Colonic mucosa (tissue), 4 donors: ENCODE measurements around the gene AP3S2. TPM values are rescaled to one million over a fixed set of nuclear protein-coding genes. Genes with fewer than 3 reads are reported as not detected.

Source experiments
- DNase-seq: peaks from one replicate; pipeline ENCODE4 v3.0.0-alpha.2; 2020
- H3K27ac ChIP-seq: fragments of 200-600 bp; one replicate; pipeline ENCODE4 v1.8.0; 2021
- H3K27me3 ChIP-seq: fragments of 200-600 bp; one replicate; pipeline ENCODE4 v1.8.0; 2021
- H3K36me3 ChIP-seq: fragments of 200-600 bp; one replicate; pipeline ENCODE4 v1.8.0; 2021
- H3K4me1 ChIP-seq: fragments of 200-600 bp; one replicate; pipeline ENCODE4 v1.8.0; 2021; ENCODE audit warnings: mild to moderate bottlenecking
- H3K4me3 ChIP-seq: fragments of 200-600 bp; one replicate; pipeline ENCODE4 v1.8.0; 2021
- H3K9ac ChIP-seq, 2 donors: one replicate each; pipeline ENCODE4 v1.7.0; 2013; ENCODE audit warnings: control low read depth in 2 of 2, low read depth in 2 of 2, low read length in 2 of 2
- H3K9me3 ChIP-seq: fragments of 200-600 bp; one replicate; pipeline ENCODE4 v1.8.0; 2021
- intact Hi-C: fragments of 100-400 bp; cut with DNase I; formaldehyde crosslinking; loops from one replicate; pipeline ENCODE4 v1.14.1; 2022
- total RNA-seq, 2 donors: library from RNA; stranded (reverse); fragmentation: NEBNext Ultra II Directional in 1 of 2; extraction: Animal tissue kit (Norgen Biotek cat#: 25700) in 1 of 2; gene quantifications; one replicate each; pipeline ENCODE4 v1.2.1, GENCODE V29; 2021
- TF ChIP-seq, protein P1 (sequence below): fragments of 200-600 bp; IDR thresholded peaks from one replicate; pipeline ENCODE4 v1.8.0; 2022; ENCODE audit warnings: antibody characterized with exemption, mild to moderate bottlenecking
- donor health status: healthy.
- donor health status: DM: no; HTN: no; CAD: no.
- donor health status: DM: no; HTN: no; CAD: no.

The AP3S2 gene
- total RNA-seq, 2 donors from 2014 or later, result 44.5 to 48.6 TPM

DNA sequence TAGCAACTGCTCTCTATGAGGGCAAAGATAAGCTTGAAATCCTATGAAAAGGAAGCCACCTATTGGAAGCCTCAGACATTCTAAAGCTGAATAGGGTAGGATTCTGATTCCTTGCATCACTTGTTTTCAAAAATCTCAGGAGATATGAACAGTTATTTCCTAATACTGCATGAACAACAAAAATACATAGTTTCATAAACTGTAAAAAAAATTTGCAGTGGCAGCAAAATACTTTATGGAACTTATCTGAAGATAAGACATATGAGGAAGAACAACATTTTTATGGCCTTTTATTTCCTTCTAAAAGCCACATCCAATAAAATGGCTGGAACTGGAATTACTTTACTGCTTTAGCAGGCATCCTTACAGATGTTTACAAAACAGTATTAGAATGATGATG lies 29.9 kb downstream of the AP3S2 start:
- DNase-seq, result no peak
- intact Hi-C loops, result no loop called here
- TF ChIP-seq, protein P1, sequence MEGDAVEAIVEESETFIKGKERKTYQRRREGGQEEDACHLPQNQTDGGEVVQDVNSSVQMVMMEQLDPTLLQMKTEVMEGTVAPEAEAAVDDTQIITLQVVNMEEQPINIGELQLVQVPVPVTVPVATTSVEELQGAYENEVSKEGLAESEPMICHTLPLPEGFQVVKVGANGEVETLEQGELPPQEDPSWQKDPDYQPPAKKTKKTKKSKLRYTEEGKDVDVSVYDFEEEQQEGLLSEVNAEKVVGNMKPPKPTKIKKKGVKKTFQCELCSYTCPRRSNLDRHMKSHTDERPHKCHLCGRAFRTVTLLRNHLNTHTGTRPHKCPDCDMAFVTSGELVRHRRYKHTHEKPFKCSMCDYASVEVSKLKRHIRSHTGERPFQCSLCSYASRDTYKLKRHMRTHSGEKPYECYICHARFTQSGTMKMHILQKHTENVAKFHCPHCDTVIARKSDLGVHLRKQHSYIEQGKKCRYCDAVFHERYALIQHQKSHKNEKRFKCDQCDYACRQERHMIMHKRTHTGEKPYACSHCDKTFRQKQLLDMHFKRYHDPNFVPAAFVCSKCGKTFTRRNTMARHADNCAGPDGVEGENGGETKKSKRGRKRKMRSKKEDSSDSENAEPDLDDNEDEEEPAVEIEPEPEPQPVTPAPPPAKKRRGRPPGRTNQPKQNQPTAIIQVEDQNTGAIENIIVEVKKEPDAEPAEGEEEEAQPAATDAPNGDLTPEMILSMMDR, result no peak
- peaks cover 16% of the 10 kb centered on the region for H3K4me1 ChIP-seq
- no peaks in the 10 kb centered on the region for H3K27me3 ChIP-seq
- H3K9me3 ChIP-seq, result no peaks in the 10 kb centered on the region
- H3K36me3 ChIP-seq, result no peaks in the 10 kb centered on the region
- H3K9ac ChIP-seq, result no peak overlapping the region
- H3K27ac ChIP-seq, result peak overlapping the region; percentile 57
- no peak overlapping the region for H3K4me3 ChIP-seq

DNA sequence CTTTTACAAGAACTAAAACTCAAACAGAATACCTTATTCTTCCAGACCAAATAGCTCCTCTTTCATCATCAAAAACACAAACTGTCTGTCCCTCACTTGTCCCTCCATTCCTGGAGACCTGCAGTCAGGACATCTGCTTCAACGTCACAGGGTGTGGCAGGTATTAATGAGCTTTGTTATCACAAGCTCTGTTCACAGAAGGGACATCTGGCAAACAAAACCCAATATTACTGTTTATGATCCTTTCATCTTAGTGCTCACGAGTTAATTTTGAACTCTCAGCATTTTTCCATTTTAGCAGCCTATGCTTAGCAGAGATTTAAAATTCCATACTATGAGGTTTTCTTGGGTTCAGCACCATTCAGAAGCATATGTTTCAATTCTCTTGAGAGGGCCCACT lies 32.9 kb downstream of the AP3S2 start:
- Histone ChIP-seq H3K4me3 (no peak overlapping the region), H3K4me1 (peaks cover 16% of the 10 kb centered on the region)
- DNase-seq, result no peak

DNA sequence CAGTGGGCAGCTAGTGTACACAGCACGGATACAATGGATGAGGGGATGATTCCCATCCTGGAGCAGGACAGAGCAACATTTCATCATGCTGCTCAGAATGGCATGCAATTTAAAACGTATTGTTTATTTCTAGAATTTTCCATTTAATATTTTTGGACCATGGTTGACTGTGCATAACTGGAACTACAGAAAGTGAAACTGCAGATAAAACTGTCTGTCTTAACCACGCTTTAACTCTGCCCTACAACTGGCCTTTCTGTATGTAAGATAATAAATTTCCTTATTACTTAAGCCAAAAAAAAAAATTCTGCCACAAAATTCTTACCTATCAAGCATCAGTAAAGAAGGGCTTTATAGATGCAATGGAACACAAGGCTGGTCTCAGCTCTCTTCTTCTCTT lies 33.4 kb downstream of the AP3S2 start:
- peaks cover 16% of the 10 kb centered on the region for H3K4me1 ChIP-seq
- TF ChIP-seq, protein P1, result no peak
- intact Hi-C loops, result no loop called here
- peak overlapping the region; percentile 58 for H3K27ac ChIP-seq
- H3K9me3 ChIP-seq, result no peaks in the 10 kb centered on the region
- H3K36me3 ChIP-seq, result no peaks in the 10 kb centered on the region
- H3K4me3 ChIP-seq, result no peak overlapping the region
- DNase-seq, result no peak
- no peaks in the 10 kb centered on the region for H3K27me3 ChIP-seq
- peak overlapping the region in 1 of 2 donors; percentile 28 for H3K9ac ChIP-seq

More for the DNA sequence above, 32.9 kb downstream of the AP3S2 start:
- no peaks in the 10 kb centered on the region for H3K9me3 ChIP-seq
- peak overlapping the region in 1 of 2 donors; percentile 28 for H3K9ac ChIP-seq
- TF ChIP-seq, protein P1, result no peak
- H3K36me3 ChIP-seq, result no peaks in the 10 kb centered on the region
- no peaks in the 10 kb centered on the region for H3K27me3 ChIP-seq
- H3K27ac ChIP-seq, result peak overlapping the region; percentile 58
- intact Hi-C loops, result no loop called here

DNA sequence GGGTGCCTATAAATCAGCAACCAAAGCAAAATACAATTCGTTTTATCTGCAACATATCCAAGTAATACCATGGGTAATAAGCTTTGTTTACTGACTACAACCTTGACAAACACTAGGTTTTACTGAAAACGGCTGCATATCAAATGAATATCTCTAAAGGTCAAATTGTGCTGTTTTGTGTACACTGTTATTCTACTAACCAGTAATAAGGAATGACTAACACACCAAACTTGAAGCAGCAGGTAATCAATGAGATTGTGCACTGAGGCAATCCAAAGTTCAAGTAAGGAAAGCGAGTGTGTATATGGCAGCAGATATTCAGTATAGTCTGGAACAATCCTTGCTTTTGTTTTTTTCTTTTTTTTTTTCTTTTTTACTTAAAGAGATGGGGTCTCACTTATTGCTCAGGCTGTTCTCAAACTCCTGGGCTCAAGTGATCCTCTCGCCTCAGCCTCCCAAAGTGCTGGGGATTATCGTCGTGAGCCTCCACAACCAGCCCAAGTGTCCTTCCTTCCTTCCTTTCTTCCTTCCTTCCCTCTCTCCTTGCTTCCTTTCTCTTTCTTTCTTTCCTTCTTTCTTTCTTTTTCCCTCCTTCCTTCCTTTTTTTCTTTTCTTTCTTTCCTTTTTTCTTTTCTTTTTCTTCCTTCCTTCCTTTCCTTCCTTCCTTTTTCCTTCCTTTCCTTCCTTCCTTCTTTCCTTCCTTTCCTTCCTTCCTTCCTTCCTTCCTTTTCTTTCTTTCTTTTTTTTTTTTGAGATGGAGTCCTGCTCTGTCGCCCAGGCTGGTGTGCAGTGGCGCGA lies 34.9 kb downstream of the AP3S2 start:
- H3K9me3 ChIP-seq, result no peaks in the 10 kb centered on the region
- H3K27me3 ChIP-seq, result no peaks in the 10 kb centered on the region
- peak overlapping the region; percentile 87 for H3K27ac ChIP-seq
- no peaks in the 10 kb centered on the region for H3K36me3 ChIP-seq
- no peak for DNase-seq
- no peak overlapping the region for H3K9ac ChIP-seq
- intact Hi-C loops, result no loop called here
- H3K4me3 ChIP-seq, result no peak overlapping the region
- H3K4me1 ChIP-seq, result peaks cover 8% of the 10 kb centered on the region
- TF ChIP-seq, protein P1, result no peak

DNA sequence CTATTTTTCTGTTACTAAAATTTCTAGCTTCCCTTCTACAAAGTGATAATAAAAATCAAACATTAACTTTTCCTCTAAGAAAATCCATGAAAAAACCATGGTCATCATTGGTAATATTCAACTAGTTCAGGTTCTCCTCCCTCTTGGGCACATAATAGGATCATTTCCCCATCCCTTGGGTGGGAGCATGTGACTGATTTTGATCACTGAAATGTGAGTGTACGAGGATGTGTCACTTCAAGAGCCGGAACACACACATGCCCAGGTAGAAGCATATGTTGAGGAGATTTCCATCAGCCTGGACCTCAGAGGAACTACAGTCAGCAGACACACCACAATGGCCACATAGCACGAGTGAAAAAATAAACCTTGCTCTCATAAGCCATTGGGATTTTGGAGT lies 36.1 kb downstream of the AP3S2 start:
- DNase-seq, result peak; percentile 82
- no peaks in the 10 kb centered on the region for H3K36me3 ChIP-seq
- intact Hi-C loops, result no loop called here
- H3K4me1 ChIP-seq, result no peaks in the 10 kb centered on the region
- peak overlapping the region; percentile 87 for H3K27ac ChIP-seq
- H3K4me3 ChIP-seq, result no peak overlapping the region
- no peaks in the 10 kb centered on the region for H3K27me3 ChIP-seq
- H3K9me3 ChIP-seq, result no peaks in the 10 kb centered on the region
- H3K9ac ChIP-seq, result no peak overlapping the region
- TF ChIP-seq, protein P1, result no peak
